ENCODE results near the gene SUSD6.

GRCh38 chr14:69703047-69704039 lies 91.9 kb downstream of the SUSD6 start:
- no peak for TF ChIP-seq CTCF (conservative IDR thresholded peaks at IDR 0.05; ENCODE audit: low read length)
- no peak for TF ChIP-seq EZH2phosphoT487 (IDR thresholded peaks at IDR 0.05; ENCODE audit: borderline replicate concordance, low read depth, low read length)
